HCEC 1CT (cell line): ENCODE results near the gene PGS1.
A peak's percentile ranks its signal among the peaks of the same experiment; 100 is the strongest.

Experiments
- DNase-seq: peaks from one replicate; pipeline ENCODE4 v3.0.0-alpha.2; 2017

Gene PGS1

GRCh38 chr17:78390241-78391050 is 12.0 kb downstream of the PGS1 start:
- peak; percentile 99 for DNase-seq

- no peak for DNase-seq
These were observed 12.6 kb downstream of the PGS1 start for GRCh38 chr17:78391051-78391431.

GRCh38 chr17:78391843-78392242 is 13.4 kb downstream of the PGS1 start:
- peak; percentile 76 for DNase-seq

GRCh38 chr17:78392295-78392694 is 13.8 kb downstream of the PGS1 start:
- DNase-seq: no peak

GRCh38 chr17:78393575-78393974 is 15.1 kb downstream of the PGS1 start:
- no peak for DNase-seq

GRCh38 chr17:78394209-78394608 is 15.8 kb downstream of the PGS1 start:
- no peak for DNase-seq

- DNase-seq: no peak
These were observed 16.7 kb downstream of the PGS1 start for GRCh38 chr17:78395155-78395554.

- no peak for DNase-seq
These were observed 18.2 kb downstream of the PGS1 start for GRCh38 chr17:78396441-78397337.

- no peak for DNase-seq
These were observed 19.2 kb downstream of the PGS1 start for GRCh38 chr17:78397681-78398101.

- DNase-seq: no peak
These were observed 19.9 kb downstream of the PGS1 start for GRCh38 chr17:78398390-78398789.

- no peak for DNase-seq
These were observed 20.7 kb downstream of the PGS1 start for GRCh38 chr17:78399028-78399692.

- no peak for DNase-seq
These were observed 21.3 kb downstream of the PGS1 start for GRCh38 chr17:78399693-78400144.

- no peak for DNase-seq
These were observed 22.3 kb downstream of the PGS1 start for GRCh38 chr17:78400581-78401240.

GRCh38 chr17:78401246-78401645 is 22.8 kb downstream of the PGS1 start:
- no peak for DNase-seq

- DNase-seq: no peak
These were observed 23.4 kb downstream of the PGS1 start for GRCh38 chr17:78401891-78402290.

GRCh38 chr17:78403822-78404221 is 25.4 kb downstream of the PGS1 start:
- no peak for DNase-seq

GRCh38 chr17:78406396-78406795 is 27.9 kb downstream of the PGS1 start:
- no peak for DNase-seq

GRCh38 chr17:78406920-78407319 is 28.5 kb downstream of the PGS1 start:
- DNase-seq: no peak

- no peak for DNase-seq
These were observed 29.0 kb downstream of the PGS1 start for GRCh38 chr17:78407387-78408000.

- no peak for DNase-seq
These were observed 30.1 kb downstream of the PGS1 start for GRCh38 chr17:78408476-78409050.

GRCh38 chr17:78409191-78409928 is 30.9 kb downstream of the PGS1 start:
- no peak for DNase-seq
